OCI-LY7 (cell line): ENCODE results near the gene GPD2. TPM values are rescaled to one million over a fixed set of nuclear protein-coding genes. Genes with fewer than 3 reads are reported as not detected.

ENCODE experiments used
- Bru-seq: library from RNA; stranded (reverse); fragments of 400-500 nt; gene quantifications from one replicate; lab custom pipeline; 2021; lab: Mats Ljungman, UMichigan
- BruChase-seq, 2 experiments: library from RNA; stranded (reverse); fragments of 400-500 nt; gene quantifications; one replicate each; lab custom pipeline; 2021; lab: Mats Ljungman, UMichigan
- BruUV-seq: library from RNA; stranded (reverse); fragments of 400-500 nt; replicated peaks from 2 replicates; lab custom pipeline; 2021; lab: Mats Ljungman, UMichigan
- CTCF ChIA-PET: fragments of 300-600 bp; sonication (Branson Sonifier 250); formaldehyde crosslinking; loops from one replicate; lab custom pipeline; 2022; ENCODE audit warnings: antibody characterized with exemption; ENCODE audit not compliant: unreplicated experiment; lab: Charles Lee
- POLR2A ChIA-PET: fragments of 300-600 bp; sonication (Branson Sonifier 250); formaldehyde crosslinking; loops from one replicate; lab custom pipeline; 2022; ENCODE audit warnings: antibody characterized with exemption; lab: Charles Lee
- DNase-seq: peaks from one replicate; pipeline ENCODE4 v3.0.0-alpha.2; 2015; ENCODE audit warnings: low spot score
- H2AFZ ChIP-seq: fragments of 200-600 bp; sonication (generic), shearing (Covaris generic); 2 replicates; pipeline ENCODE4 v1.6.1; 2014; ENCODE audit warnings: mild to moderate bottlenecking, antibody characterized with exemption, low read length, moderate library complexity
- H3K27ac ChIP-seq: fragments of 200-600 bp; sonication (generic); 2 replicates; pipeline ENCODE4 v1.5.1; 2014; ENCODE audit warnings: mixed run types, low read depth, mild to moderate bottlenecking, moderate library complexity, low read length, inconsistent platforms; ENCODE audit not compliant: poor library complexity, severe bottlenecking
- H3K36me3 ChIP-seq: fragments of 200-600 bp; sonication (generic); 2 replicates; pipeline ENCODE4 v1.6.1; 2014; ENCODE audit warnings: mild to moderate bottlenecking, antibody characterized with exemption, low read length, moderate library complexity, mixed read lengths; ENCODE audit not compliant: insufficient read depth
- H3K4me1 ChIP-seq: fragments of 200-600 bp; sonication (generic); 2 replicates; pipeline ENCODE4 v1.5.1; 2014; ENCODE audit warnings: mild to moderate bottlenecking, low read length; ENCODE audit not compliant: insufficient read depth, poor library complexity, severe bottlenecking
- H3K4me2 ChIP-seq: fragments of 200-600 bp; sonication (generic); 2 replicates; pipeline ENCODE4 v1.6.1; 2014; ENCODE audit warnings: mild to moderate bottlenecking, low read length
- H3K4me3 ChIP-seq: fragments of 200-600 bp; sonication (generic); 2 replicates; pipeline ENCODE4 v1.5.1; 2014; ENCODE audit warnings: mild to moderate bottlenecking, low read depth, low read length; ENCODE audit not compliant: poor library complexity, severe bottlenecking
- H3K79me2 ChIP-seq: fragments of 200-600 bp; sonication (generic); 2 replicates; pipeline ENCODE4 v1.6.1; 2016; ENCODE audit warnings: low read depth, mild to moderate bottlenecking, low read length, moderate library complexity, mixed read lengths; ENCODE audit not compliant: insufficient read depth
- H3K9me2 ChIP-seq: fragments of 200-600 bp; sonication (generic); 2 replicates; pipeline ENCODE4 v1.6.1; 2016; ENCODE audit warnings: mild to moderate bottlenecking, low read length, mixed read lengths; ENCODE audit not compliant: insufficient read depth
- H3K9me3 ChIP-seq: fragments of 200-600 bp; sonication (generic); 2 replicates; pipeline ENCODE4 v1.6.1; 2014; ENCODE audit warnings: mild to moderate bottlenecking, mixed run types, low read length, mixed read lengths
- H4K20me1 ChIP-seq: fragments of 200-600 bp; sonication (generic); 2 replicates; pipeline ENCODE4 v1.6.1; 2014; ENCODE audit warnings: mild to moderate bottlenecking, antibody characterized with exemption, low read length, moderate library complexity, mixed read lengths; ENCODE audit not compliant: insufficient read depth
- EZH2phosphoT487 ChIP-seq: fragments of 200-600 bp; sonication (generic); IDR thresholded peaks from 2 replicates; pipeline ENCODE4 v1.6.1; 2018; ENCODE audit warnings: low read depth, borderline replicate concordance, mild to moderate bottlenecking, mixed run types, antibody characterized with exemption, low read length, moderate library complexity, mixed read lengths
- intact Hi-C: fragments of 100-400 bp; cut with micrococcal nuclease; formaldehyde crosslinking; loops from one replicate; pipeline ENCODE4 v1.10.0; 2022; ENCODE audit not compliant: unreplicated experiment
- long read RNA-seq: library from polyadenylated mRNA; stranded (forward); transcript quantifications from one replicate; pipeline ENCODE4 v2.0.0, GENCODE V29; 2022
- total RNA-seq, 2 experiments: library from RNA; depleted of rRNA in 1 of 2; stranded (reverse); fragments of >200 nt in 1 of 2; shearing (Covaris generic) in 1 of 2; gene quantifications; 2 replicates each; pipeline ENCODE4 v1.2.3, GENCODE V29; 2014 to 2022
- TF ChIP-seq, protein P1 (sequence below): fragments of 200-600 bp; sonication (generic); conservative IDR thresholded peaks from 2 replicates; pipeline ENCODE4 v1.5.1; 2014; ENCODE audit warnings: mild to moderate bottlenecking, antibody characterized with exemption, low read length, moderate library complexity, mixed read lengths

Gene GPD2
- total RNA-seq (2014; rRNA removed; shearing (Covaris generic)) (6.6 and 6.9 TPM in 2 replicates), total RNA-seq (2022) (20.2 and 22.9 TPM in 2 replicates), Bru-seq, nascent RNA (percentile 57 among the genes with signal in this experiment), BruChase-seq, experiment 1, labeled RNA remaining after a 6-hour chase (percentile 51 among the genes with signal in this experiment), BruChase-seq, experiment 2, labeled RNA remaining after a 2-hour chase (percentile 49 among the genes with signal in this experiment)
- long read RNA-seq, partial matches to known transcripts: 0 of 8 reads
- long read RNA-seq, other reads (novel, unspliced or antisense): 5 of 8 reads

DNA sequence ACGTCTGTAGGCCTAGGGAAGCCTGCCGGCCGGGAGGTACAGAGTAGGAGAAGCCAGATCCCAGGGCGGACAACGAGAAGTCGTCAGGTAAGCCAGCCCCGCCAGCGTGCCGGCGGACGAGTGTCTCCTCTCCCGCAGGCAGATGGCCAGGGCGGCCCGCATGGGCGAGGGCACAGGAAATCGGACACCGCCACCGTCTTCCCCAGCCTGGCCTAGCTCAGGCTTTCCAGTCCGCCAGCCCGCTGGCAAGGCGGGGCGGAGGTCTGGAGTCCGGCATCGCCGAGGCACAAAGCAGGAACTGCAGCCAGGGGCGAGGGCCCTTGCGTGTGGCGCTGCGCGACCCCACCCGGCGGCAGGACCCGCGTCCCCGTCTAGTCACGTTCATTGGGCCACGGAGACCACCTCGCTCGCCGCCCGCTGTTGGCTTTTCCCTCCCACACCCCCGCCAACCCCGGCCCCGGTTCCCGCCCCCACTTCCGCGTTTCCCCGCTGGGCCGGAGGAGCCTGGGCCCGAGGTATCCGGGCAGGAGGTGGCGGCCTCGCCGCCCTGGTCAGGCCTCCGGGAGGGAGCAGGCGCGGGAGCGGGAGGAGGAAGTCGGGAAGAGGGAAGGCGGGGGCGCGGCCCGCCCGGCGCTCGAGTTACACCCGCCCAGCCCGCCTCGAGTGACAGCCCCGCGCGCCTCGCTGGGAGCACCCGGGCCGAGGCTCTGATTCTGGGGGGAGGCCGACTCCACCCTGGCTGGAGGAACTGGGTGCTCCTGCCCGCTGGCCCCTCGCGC lies at the start of gene GPD2:
TSS of gene GPD2 (plus strand) at position 662 of the 779 bp plus-strand sequence. CDS start 39,727 bp downstream, outside the sequence.
- H2AFZ ChIP-seq: peak within 1 kb of the TSS; percentile 54
- CTCF ChIA-PET: no interaction called here
- peaks cover 14% of the 10 kb centered on the region for H3K4me1 ChIP-seq
- H3K27ac ChIP-seq: peak within 1 kb of the TSS; percentile 15
- peak; percentile 39 for DNase-seq
- peak within 1 kb of the TSS; percentile 69 for H3K4me2 ChIP-seq
- no peaks in the 10 kb centered on the region for H3K9me3 ChIP-seq
- H3K4me3 ChIP-seq: peak within 1 kb of the TSS; percentile 67
- POLR2A ChIA-PET: interaction anchor here (0.5 to 0.7 kb wide), 3 partner anchors 9 to 43 kb away, joined by 3 to 4 read pairs (median 3); no protein-coding TSS in a partner anchor
- H3K36me3 ChIP-seq: no peaks in the 10 kb centered on the region
- no TSS peak for BruUV-seq
- no peaks in the 10 kb centered on the region for H3K9me2 ChIP-seq
- H3K79me2 ChIP-seq: no peaks in the 10 kb centered on the region; the same call in 1 of the 2 replicates
- no peaks in the 10 kb centered on the region for H4K20me1 ChIP-seq
- intact Hi-C loops: loop anchor here (2.0 kb wide), 2 partner anchors 35 to 101 kb away; no protein-coding TSS in a partner anchor
- TF ChIP-seq EZH2phosphoT487: no peak
- TF ChIP-seq, protein P1, sequence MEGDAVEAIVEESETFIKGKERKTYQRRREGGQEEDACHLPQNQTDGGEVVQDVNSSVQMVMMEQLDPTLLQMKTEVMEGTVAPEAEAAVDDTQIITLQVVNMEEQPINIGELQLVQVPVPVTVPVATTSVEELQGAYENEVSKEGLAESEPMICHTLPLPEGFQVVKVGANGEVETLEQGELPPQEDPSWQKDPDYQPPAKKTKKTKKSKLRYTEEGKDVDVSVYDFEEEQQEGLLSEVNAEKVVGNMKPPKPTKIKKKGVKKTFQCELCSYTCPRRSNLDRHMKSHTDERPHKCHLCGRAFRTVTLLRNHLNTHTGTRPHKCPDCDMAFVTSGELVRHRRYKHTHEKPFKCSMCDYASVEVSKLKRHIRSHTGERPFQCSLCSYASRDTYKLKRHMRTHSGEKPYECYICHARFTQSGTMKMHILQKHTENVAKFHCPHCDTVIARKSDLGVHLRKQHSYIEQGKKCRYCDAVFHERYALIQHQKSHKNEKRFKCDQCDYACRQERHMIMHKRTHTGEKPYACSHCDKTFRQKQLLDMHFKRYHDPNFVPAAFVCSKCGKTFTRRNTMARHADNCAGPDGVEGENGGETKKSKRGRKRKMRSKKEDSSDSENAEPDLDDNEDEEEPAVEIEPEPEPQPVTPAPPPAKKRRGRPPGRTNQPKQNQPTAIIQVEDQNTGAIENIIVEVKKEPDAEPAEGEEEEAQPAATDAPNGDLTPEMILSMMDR: no peak

DNA sequence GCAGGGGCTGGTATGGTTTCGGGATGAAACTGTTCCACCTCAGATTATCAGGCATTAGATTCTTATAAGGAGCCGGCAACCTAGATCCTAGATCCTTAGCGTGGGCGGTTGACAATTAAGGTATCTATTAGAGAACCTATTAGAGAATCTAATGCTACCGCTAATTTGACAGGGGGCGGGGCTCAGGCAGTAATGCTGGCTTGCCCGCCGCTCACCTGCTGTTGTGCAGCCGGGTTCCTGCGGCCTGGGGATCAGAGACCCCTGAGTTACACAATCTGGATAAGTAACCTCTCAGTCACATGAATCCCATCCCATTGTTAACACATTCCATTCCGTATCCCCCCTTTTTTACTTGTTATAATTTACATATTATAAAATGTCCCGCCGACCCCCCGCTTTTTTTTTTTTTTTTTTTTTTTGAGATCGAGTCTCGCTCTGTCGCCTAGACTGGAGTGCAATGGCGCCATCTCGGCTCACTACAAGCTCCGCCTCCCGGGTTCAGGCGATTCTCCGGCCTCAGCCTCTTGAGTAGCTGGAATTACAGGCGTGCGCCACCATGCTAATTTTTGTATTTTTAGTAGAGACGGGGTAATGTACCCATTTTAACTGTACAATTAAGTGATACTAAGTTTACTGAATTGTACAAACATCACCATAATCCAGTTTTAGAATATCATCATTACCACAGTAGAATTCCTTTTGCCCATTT lies 42.0 kb upstream of the GPD2 start:
- CTCF ChIA-PET: no interaction called here
- no peaks in the 10 kb centered on the region for H3K9me3 ChIP-seq
- BruUV-seq: no TSS peak

More for the DNA sequence above, 42.0 kb upstream of the GPD2 start:
- no peak overlapping the region for H3K27ac ChIP-seq
- no peak for DNase-seq
- no peak overlapping the region for H3K4me2 ChIP-seq
- H3K36me3 ChIP-seq: no peaks in the 10 kb centered on the region
- no peaks in the 10 kb centered on the region for H3K9me2 ChIP-seq
- H3K4me3 ChIP-seq: no peak overlapping the region
- intact Hi-C loops: no loop called here
- no peaks in the 10 kb centered on the region for H3K4me1 ChIP-seq
- no peak overlapping the region for H2AFZ ChIP-seq
- POLR2A ChIA-PET: interaction anchor here (0.6 to 0.8 kb wide), 5 partner anchors 9 to 636 kb away, joined by 3 to 5 read pairs (median 5); no protein-coding TSS in a partner anchor
- H4K20me1 ChIP-seq: no peaks in the 10 kb centered on the region
- H3K79me2 ChIP-seq: no peaks in the 10 kb centered on the region
- TF ChIP-seq, protein P1: no peak
- no peak for TF ChIP-seq EZH2phosphoT487
